SIG-M5 treated with dmso at 0.1 percent for 504 hours (cell line): Measurements from ENCODE around the gene PDE11A.

ENCODE experiments used
- DNase-seq: peaks from one replicate; lab custom pipeline; 2025; ENCODE audit not compliant: unreplicated experiment; lab: John Stamatoyannopoulos, UW

The PDE11A gene

GRCh38 chr2:177673602-177674595, 398.7 kb downstream of the PDE11A start:
- no peak for DNase-seq

- no peak for DNase-seq
These were observed 400.9 kb downstream of the PDE11A start for GRCh38 chr2:177671662-177672061.

GRCh38 chr2:177670791-177671535, 401.6 kb downstream of the PDE11A start:
- DNase-seq: no peak

- DNase-seq: no peak
These were observed 402.8 kb downstream of the PDE11A start for GRCh38 chr2:177669625-177670330.

- DNase-seq: no peak
These were observed 403.4 kb downstream of the PDE11A start for GRCh38 chr2:177669201-177669600.

GRCh38 chr2:177668617-177669016, 404.0 kb downstream of the PDE11A start:
- DNase-seq: no peak

GRCh38 chr2:177667626-177668025, 405.0 kb downstream of the PDE11A start:
- DNase-seq: no peak

- no peak for DNase-seq
These were observed 406.2 kb downstream of the PDE11A start for GRCh38 chr2:177666408-177666807.

- no peak for DNase-seq
These were observed 406.6 kb downstream of the PDE11A start for GRCh38 chr2:177665948-177666347.

GRCh38 chr2:177665328-177665727, 407.2 kb downstream of the PDE11A start:
- DNase-seq: no peak

- DNase-seq: no peak
These were observed 409.7 kb downstream of the PDE11A start for GRCh38 chr2:177662895-177663294.

GRCh38 chr2:177660742-177661141, 411.8 kb downstream of the PDE11A start:
- DNase-seq: no peak

GRCh38 chr2:177658309-177658708, 414.3 kb downstream of the PDE11A start:
- DNase-seq: no peak

GRCh38 chr2:177651833-177652232, 420.7 kb downstream of the PDE11A start:
- DNase-seq: no peak

GRCh38 chr2:177649568-177650518, 422.7 kb downstream of the PDE11A start:
- no peak for DNase-seq

- no peak for DNase-seq
These were observed 425.8 kb downstream of the PDE11A start for GRCh38 chr2:177646791-177647190.

GRCh38 chr2:177646241-177646640, 426.3 kb downstream of the PDE11A start:
- no peak for DNase-seq

- DNase-seq: no peak
These were observed 431.2 kb downstream of the PDE11A start for GRCh38 chr2:177641331-177641730.

GRCh38 chr2:177640423-177640822, 432.2 kb downstream of the PDE11A start:
- DNase-seq: no peak

- DNase-seq: no peak
These were observed 433.2 kb downstream of the PDE11A start for GRCh38 chr2:177639262-177639914.
